GM23338 (cell line): ENCODE measurements around the gene ZNF761.

Experiments
- CREB1 ChIP-seq: fragments of 250-450 bp; sonication (Bioruptor Pico); IDR thresholded peaks from 2 replicates; pipeline ENCODE4 v1.5.0; 2020; ENCODE audit warnings: low read depth, mild to moderate bottlenecking, moderate library complexity
- CTCF ChIP-seq, 2 experiments: fragments of 200-600 bp in 1 of 2; sonication (generic) in 1 of 2; conservative IDR thresholded peaks; 2 replicates each; pipeline versions ENCODE4 v1.5.1 to v1.6.1; 2016 to 2017; ENCODE audit warnings: antibody characterized with exemption in 2 of 2, low read depth in 2 of 2, mild to moderate bottlenecking in 2 of 2, moderate library complexity in 1 of 2
- REST ChIP-seq: IDR thresholded peaks from one replicate; pipeline ENCODE4 v1.6.1; 2018; ENCODE audit warnings: antibody characterized with exemption; ENCODE audit not compliant: unreplicated experiment

- TF ChIP-seq CREB1 (CRISPR knock-in tag) (no peak), CTCF (conservative IDR thresholded peaks at IDR 0.05; ENCODE audit: low read depth in 2 of 2) (no peak), REST (no peak)
Measured at GRCh38 chr19:53461866-53462265, 30.1 kb downstream of the ZNF761 start.
